HG02885 (cell line): Measurements from ENCODE around the gene DAO.
"Not testable (repeated sequence)": the region's sequence is repeated elsewhere in the genome, so short reads cannot be mapped to it uniquely, and the experiment has no call there.

ENCODE experiments used
- ATAC-seq: cut with Tn5 transposase; IDR thresholded peaks from one replicate; pipeline ENCODE4 v1.9.1; 2021; ENCODE audit warnings: mild to moderate bottlenecking; ENCODE audit not compliant: unreplicated experiment, poor library complexity

Gene DAO

GRCh38 chr12:108847705-108848104, 32.2 kb upstream of the DAO start:
- ATAC-seq = no peak

- no peak for ATAC-seq
Measured at GRCh38 chr12:108849660-108850059, 30.2 kb upstream of the DAO start.

DNA sequence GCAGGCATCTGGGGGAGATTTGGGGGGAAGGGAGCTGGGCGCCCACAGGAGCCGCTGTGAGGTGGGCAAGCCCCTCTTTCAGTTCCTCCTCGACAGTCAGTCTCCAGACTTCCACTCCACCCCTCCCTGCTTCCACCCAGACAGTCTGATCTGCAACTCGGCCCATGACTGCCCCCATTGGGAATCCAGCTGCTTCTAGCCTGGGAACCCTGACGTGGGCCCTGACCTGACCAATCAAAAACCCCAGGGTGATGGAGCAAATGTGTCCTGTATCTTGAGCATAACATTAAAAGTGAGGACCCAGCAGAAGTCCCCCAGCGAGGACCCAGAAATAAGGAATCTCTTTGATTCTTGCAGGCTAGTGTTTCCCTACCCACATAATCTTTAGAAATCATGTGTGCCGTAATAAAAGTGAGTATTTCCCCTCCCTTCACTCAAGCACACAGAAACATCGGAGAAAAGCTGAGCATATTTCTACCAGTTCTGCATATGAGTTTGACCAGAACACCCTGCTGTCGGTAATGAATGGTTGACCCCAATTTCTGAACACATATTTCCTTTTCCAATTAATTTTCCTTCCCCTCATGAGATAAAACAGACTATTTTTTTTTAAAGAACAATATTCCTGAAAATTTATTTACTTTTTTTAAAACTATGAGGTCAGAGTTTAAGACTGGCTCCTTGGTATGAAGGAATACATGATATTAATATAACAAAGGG, 28.9 kb upstream of the DAO start:
- ATAC-seq = no peak

DNA sequence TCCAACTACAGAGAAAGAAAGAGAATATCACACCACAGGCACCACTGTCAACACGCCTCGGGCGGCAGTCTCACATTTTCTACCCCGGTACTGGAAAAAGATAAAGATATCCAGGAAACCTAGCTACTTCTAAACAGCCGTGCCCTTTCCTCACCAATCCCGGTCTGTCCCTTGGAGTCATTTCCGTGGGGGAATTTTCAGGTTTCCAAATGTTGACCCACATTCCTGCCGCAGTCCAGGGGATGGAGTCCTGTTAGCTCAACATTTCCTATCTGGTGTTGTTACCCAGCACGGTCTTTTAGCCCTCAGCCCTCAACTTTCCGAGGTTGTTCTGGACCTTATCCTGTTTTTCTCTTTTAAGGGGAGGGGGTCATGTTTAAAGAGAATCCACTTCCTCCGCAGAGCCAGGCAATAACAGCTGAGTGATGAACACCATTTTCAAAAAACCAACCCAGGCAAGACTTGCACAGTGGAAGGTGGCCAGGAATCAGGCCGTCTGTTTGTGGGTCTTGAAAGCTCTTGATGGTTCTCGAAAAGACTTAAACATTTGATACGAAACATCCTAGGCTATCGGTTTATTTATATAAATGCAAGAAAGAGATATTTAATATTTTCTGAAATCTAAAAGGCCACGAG, 27.1 kb upstream of the DAO start:
- ATAC-seq = no peak

GRCh38 chr12:108853426-108853825, 26.5 kb upstream of the DAO start:
- no peak for ATAC-seq

GRCh38 chr12:108853981-108854446, 25.9 kb upstream of the DAO start:
- ATAC-seq = no peak

DNA sequence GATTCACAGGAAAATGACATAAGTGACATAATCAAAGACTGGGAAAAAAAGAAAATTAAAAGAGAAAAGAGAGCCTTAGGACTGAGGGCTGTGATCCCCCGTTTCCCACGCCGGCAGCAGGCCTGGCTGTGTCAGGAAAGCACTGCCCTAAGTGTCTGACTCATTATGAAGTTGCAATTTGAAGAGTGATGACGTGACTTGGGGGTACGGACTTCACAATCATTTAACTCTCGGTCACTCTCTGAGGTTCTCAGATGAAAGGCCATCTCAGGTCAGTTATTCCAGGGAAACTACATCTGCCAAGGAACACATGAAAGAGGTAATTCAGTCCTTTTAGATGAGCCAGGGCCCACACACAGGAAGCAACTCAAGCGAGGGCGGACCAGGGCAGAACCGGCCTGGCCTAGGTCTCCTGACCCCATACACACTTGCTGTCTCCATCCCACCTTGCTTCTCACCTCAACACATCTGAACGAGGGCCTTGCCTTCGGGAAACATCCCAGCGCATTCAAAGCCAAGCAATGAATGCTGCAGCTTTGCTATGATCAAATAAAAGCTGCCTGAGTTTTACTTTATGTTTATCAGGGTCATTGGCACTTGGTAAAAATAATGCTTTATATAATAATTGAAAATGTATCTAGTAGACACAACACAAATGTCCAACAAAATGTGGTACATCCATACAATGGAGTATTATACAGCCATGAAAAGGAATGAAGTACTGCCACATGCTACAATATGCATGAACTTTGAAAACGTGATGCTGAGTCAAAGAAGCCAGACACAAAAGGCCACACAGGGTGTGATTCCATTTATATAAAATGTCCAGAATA, 25.2 kb upstream of the DAO start:
- peak; percentile 26 for ATAC-seq

GRCh38 chr12:108855284-108856169, 24.4 kb upstream of the DAO start:
- ATAC-seq = no peak

DNA sequence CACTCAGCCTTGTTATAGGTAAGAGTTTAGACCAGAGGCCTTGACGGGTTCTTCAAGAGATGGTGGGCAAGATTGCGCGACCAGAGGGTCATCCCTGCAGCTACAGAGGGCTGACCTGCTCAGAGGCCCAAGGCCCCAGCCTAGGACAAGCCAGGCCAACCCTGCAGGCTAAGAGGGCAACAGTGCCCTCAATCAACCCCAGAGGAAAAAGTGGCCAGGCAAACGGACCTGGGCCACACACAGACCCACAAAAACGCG, 23.8 kb upstream of the DAO start:
- no peak for ATAC-seq

GRCh38 chr12:108856428-108857157, 23.3 kb upstream of the DAO start:
- peak; percentile 21 for ATAC-seq

DNA sequence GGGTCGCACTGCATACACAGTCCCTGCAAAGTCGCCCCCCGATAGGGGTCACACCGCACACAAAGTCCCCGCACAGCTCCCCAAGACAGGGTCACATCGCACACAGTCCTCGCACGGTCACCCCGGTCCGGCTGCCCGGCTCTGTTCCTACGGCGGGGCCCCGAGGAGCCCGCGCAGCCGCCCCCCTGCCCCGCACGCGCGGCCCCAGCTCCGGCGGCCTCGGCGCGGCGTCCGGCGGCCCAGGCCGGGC, 22.8 kb upstream of the DAO start:
- no peak for ATAC-seq

GRCh38 chr12:108858311-108859074, 21.4 kb upstream of the DAO start:
- ATAC-seq = no peak

DNA sequence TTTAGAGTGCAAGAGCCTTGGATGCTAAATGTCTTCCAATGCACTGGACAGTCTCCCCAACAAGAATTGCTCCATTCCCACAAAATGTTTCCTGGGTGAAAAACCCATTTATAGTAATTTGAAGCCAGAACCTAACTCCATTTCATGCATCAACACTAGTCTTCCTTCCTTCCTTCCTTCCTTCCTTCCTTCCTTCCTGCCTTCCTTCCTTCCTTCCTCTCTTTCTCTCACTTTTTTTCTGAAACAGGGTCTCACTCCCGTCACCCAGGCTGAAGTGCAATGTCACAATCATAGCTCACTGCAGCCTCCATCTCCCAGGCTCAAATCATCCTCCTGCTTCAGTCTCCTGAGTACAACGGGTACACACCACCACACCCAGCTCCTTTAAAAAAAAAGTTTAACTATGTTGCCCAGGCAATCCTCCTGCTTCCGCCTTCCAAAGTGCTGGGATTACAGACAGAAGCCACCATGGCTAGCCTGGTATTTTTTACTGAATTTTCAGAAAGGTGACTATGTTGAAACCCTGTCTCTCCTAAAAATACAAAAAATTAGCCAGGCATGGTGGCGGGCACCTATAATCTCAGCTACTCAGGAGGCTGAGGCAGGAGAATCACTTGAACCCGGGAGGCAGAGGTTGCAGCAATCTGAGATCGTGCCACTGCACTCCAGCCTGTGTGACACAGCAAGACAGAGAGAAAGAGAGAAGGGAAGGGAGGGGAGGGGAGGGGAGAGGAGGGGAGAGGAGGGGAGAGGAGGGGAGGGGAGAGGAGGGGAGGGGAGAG, 20.6 kb upstream of the DAO start:
- not testable (repeated sequence) for ATAC-seq

- ATAC-seq = no peak
Measured at GRCh38 chr12:108859923-108860291, 20.0 kb upstream of the DAO start.

GRCh38 chr12:108860443-108860842, 19.4 kb upstream of the DAO start:
- no peak for ATAC-seq

- ATAC-seq = no peak
Measured at GRCh38 chr12:108861878-108862587, 17.9 kb upstream of the DAO start.

GRCh38 chr12:108862588-108862959, 17.3 kb upstream of the DAO start:
- ATAC-seq = no peak

- ATAC-seq = no peak
Measured at GRCh38 chr12:108865169-108865568, 14.7 kb upstream of the DAO start.
